Myometrial cell (primary cell): ENCODE results near the gene CDT1. TPM values are rescaled to one million over a fixed set of nuclear protein-coding genes. Genes with fewer than 3 reads are reported as not detected.

Experiments used
- total RNA-seq: library from RNA; depleted of rRNA; stranded (reverse); fragments of >200 nt; gene quantifications from 2 replicates; pipeline ENCODE4 v1.2.3, GENCODE V29; 2015

The CDT1 gene
- 18.6 and 29.4 TPM in 2 replicates for total RNA-seq

GRCh38 chr16:88803264-88803987 is at the start of gene CDT1:
CDT1 (plus strand) TSS chr16:88803789; CDS start chr16:88803832, 43 bp downstream.

GRCh38 chr16:88785106-88785924 is 18.3 kb upstream of the CDT1 start, which contains the start of gene PIEZO1:
PIEZO1 (minus strand) TSS chr16:88785220; CDS start chr16:88784964, 256 bp downstream.

DNA sequence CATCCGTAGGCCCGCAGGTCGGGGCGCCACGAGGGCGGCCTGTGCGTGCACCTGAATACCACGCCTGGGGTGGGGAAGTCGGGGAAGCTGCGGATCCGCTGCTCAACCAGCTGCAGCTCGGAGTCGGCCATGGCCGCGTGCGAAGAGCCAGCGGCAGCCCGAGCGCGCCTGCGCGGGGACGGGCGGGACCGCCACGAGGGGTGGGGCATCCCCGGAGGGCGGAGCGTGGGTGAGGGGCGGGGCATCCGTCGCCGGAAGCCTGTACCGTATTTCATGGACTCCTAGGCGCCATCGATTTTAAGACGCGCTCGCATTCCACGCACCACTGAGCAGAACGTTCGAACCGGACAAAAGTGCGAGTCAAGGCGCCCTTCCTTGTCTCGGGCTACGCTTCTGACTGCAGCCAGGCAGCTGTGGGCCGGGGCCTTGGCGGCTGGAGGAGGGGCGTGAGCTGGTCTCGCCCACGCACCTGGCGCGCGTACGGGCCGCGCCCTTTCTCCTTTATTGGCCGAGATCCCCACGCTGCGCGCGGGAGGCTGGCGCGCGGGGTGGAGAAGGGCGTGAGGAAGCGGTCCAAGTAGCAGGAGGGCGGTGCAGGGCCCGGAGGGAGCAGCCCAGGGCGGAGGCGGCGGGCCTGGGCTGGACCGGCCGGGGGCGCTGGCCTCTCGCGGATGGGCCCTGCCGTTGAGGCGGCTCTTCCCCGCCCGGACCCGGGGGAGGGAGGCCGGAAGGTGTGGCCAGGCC is 8.4 kb downstream of the CDT1 start, which contains the start of gene APRT:
APRT (minus strand) TSS at position 160 of the 744 bp plus-strand sequence; CDS start at position 131, 29 bp downstream.

DNA sequence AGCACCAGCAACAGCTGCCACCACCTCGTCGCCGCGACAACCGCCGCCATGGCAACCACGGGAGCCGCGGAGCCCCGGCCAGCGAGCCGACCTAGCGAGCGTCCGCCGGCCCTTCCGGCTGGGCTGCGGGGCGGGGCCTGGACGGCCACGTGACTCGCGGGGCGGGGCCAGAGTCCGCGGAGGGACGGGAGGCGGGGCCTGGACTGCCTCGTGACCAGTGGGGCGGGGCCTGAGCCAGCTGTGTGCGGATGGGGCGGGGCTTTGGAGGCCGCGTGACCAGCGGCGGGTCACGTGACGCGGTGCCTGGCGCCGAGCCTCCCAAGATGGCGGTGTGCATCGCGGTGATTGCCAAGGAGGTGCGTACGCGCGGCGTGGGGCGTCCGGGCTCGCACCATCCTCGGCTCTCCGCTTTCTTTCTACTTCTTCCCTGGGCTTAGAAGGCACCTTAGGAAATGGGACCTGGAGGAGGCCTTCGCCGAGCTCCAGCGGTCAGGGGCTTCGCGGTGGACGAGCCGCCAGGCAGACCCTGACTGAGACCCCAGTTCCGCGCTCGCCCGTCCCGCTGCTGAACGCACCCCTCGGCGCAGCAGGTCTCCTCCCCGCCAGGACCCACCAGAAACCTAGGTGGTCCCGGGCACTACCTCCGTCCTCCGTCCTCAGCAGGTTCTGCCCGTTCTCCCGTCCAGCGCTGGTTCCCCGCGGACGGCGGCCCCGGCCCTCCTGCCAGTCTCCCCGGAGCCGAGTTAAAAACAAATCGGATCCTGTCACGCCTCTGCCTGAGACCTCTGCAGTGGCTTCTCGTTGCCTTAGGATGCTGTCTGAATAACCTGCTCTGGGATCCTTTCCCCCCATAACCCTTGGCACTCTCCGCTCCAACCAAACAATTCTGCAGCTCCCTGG is 53.5 kb downstream of the CDT1 start, which contains the start of the genes GALNS and TRAPPC2L:
GALNS (minus strand) TSS at position 120 of the 900 bp plus-strand sequence; CDS start at position 50, 70 bp downstream.
TRAPPC2L (plus strand) TSS at position 300 of the 900 bp plus-strand sequence; CDS start at position 324, 24 bp downstream.

Other genes starting within 250 kb of the CDT1 start
- gene ZC3H18, start 233.4 kb upstream of the CDT1 start, total RNA-seq = 9.4 and 11.2 TPM in 2 replicates
- gene IL17C, start 165.2 kb upstream of the CDT1 start, total RNA-seq = 1.4 TPM in 1 of 2 replicates, not detected in the other
- gene CYBA, start 152.7 kb upstream of the CDT1 start, total RNA-seq = 321 and 495 TPM in 2 replicates
- 255 and 295 TPM in 2 replicates for gene MVD, start 140.7 kb upstream of the CDT1 start, total RNA-seq
- not detected in 2 replicates for gene SNAI3, start 117.3 kb upstream of the CDT1 start, total RNA-seq
- 26.5 and 30.1 TPM in 2 replicates for gene RNF166, start 97.4 kb upstream of the CDT1 start, total RNA-seq
- gene CTU2, start 97.3 kb upstream of the CDT1 start, total RNA-seq = 21.9 and 25.0 TPM in 2 replicates
- gene PIEZO1, start 18.6 kb upstream of the CDT1 start, total RNA-seq = 205 and 248 TPM in 2 replicates
- 158 and 223 TPM in 2 replicates for gene APRT, start 8.1 kb downstream of the CDT1 start, total RNA-seq
- gene GALNS, start 53.2 kb downstream of the CDT1 start, total RNA-seq = 25.9 and 26.2 TPM in 2 replicates
- 54.2 and 56.4 TPM in 2 replicates for gene TRAPPC2L, start 53.3 kb downstream of the CDT1 start, total RNA-seq
- gene PABPN1L, start 62.9 kb downstream of the CDT1 start, total RNA-seq = not detected in 2 replicates
- gene CBFA2T3, start 173.4 kb downstream of the CDT1 start, total RNA-seq = not detected in 2 replicates